ENCODE data around the gene MAFF.

The MAFF gene

GRCh38 chr22:38228326-38228872, 26.6 kb downstream of the MAFF start:
- DNase-seq, result no peak
- peak overlapping the region; percentile 34 for H3K27ac Mint-ChIP-seq
- peaks cover 18% of the 10 kb centered on the region for H3K36me3 Mint-ChIP-seq (ENCODE audit: low read depth)
- no peak for TF ChIP-seq CTCF (IDR thresholded peaks at IDR 0.05)
- H3K9me3 Mint-ChIP-seq, result no peaks in the 10 kb centered on the region
- no peaks in the 10 kb centered on the region for H3K4me1 Mint-ChIP-seq
- H3K4me3 Mint-ChIP-seq, result no peak overlapping the region
- peaks cover 2% of the 10 kb centered on the region for H3K27me3 Mint-ChIP-seq (ENCODE audit: low read depth, poor library complexity)

- peaks cover 2% of the 10 kb centered on the region for H3K27me3 Mint-ChIP-seq (ENCODE audit: low read depth, poor library complexity)
- no peak for TF ChIP-seq CTCF (IDR thresholded peaks at IDR 0.05)
- no peak for DNase-seq
- no peaks in the 10 kb centered on the region for H3K9me3 Mint-ChIP-seq
- H3K4me3 Mint-ChIP-seq, result no peak overlapping the region
- peak overlapping the region; percentile 34 for H3K27ac Mint-ChIP-seq
- peaks cover 19% of the 10 kb centered on the region for H3K36me3 Mint-ChIP-seq (ENCODE audit: low read depth)
- H3K4me1 Mint-ChIP-seq, result no peaks in the 10 kb centered on the region
These were observed 27.3 kb downstream of the MAFF start for GRCh38 chr22:38228873-38229740.

- Mint-ChIP-seq H3K9me3 (no peaks in the 10 kb centered on the region), H3K36me3 (ENCODE audit: low read depth) (peaks cover 28% of the 10 kb centered on the region), H3K27me3 (ENCODE audit: low read depth, poor library complexity) (peaks cover 2% of the 10 kb centered on the region), H3K4me1 (no peaks in the 10 kb centered on the region), H3K27ac (no peak overlapping the region), H3K4me3 (no peak overlapping the region)
- no peak for DNase-seq
- peak; percentile 19 for TF ChIP-seq CTCF (IDR thresholded peaks at IDR 0.05)
These were observed 28.5 kb downstream of the MAFF start for GRCh38 chr22:38230108-38230825.

GRCh38 chr22:38230916-38231315, 29.1 kb downstream of the MAFF start:
- no peak overlapping the region for H3K27ac Mint-ChIP-seq
- no peak for TF ChIP-seq CTCF (IDR thresholded peaks at IDR 0.05)
- peaks cover 34% of the 10 kb centered on the region for H3K36me3 Mint-ChIP-seq (ENCODE audit: low read depth)
- peaks cover 2% of the 10 kb centered on the region for H3K27me3 Mint-ChIP-seq (ENCODE audit: low read depth, poor library complexity)
- no peaks in the 10 kb centered on the region for H3K4me1 Mint-ChIP-seq
- no peaks in the 10 kb centered on the region for H3K9me3 Mint-ChIP-seq
- H3K4me3 Mint-ChIP-seq, result no peak overlapping the region
- no peak for DNase-seq

- Mint-ChIP-seq H3K4me3 (no peak overlapping the region), H3K27ac (peak overlapping the region; percentile 9), H3K36me3 (ENCODE audit: low read depth) (peaks cover 30% of the 10 kb centered on the region)
These were observed 30.4 kb downstream of the MAFF start for GRCh38 chr22:38232196-38232595.

More at GRCh38 chr22:38232196-38232595, 30.4 kb downstream of the MAFF start:
- Mint-ChIP-seq H3K27me3 (ENCODE audit: low read depth, poor library complexity) (peaks cover 2% of the 10 kb centered on the region), H3K9me3 (no peaks in the 10 kb centered on the region), H3K4me1 (no peaks in the 10 kb centered on the region)
- no peak for TF ChIP-seq CTCF (IDR thresholded peaks at IDR 0.05)
- DNase-seq, result no peak

Data from nephron progenitor cell (in vitro differentiated cells).